Measurements from ENCODE around the gene RIN3. TPM values are rescaled to one million over a fixed set of nuclear protein-coding genes. Genes with fewer than 3 reads are reported as not detected.

RIN3 gene
- total and polyA plus RNA-seq, 2 of the 4 experiments (the other 2 are of a cell fraction), result 2.5 to 11.1 TPM

DNA sequence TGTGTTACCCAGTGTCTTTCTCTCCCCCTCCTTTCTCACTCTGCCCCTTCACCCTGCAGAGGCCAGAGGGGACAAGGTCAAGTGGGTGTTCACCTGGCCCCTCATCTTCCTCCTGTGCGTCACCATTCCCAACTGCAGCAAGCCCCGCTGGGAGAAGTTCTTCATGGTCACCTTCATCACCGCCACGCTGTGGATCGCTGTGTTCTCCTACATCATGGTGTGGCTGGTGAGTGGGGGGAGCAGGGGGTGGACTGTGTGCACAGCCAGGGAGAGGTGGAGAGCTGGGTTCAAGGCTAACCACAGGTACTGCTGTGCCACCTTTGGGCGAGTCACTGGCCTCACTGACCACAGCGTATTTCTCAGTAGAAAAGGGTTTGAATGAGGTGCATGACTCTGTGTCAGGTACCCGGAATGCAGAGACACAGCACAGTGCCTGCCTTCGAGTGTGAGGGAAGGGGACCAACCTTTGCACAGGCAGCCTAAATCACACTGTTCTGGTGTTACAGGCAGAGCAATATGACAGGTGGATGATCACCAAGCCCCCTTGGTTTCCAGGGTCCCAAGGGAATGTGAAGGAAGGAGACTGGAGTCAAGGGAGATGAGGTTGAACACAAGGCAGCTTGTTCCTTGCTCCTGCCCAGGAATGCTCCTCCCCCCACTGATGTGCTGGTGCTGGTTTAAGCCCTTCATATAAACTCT lies 30.8 kb upstream of the RIN3 start:
- WGBS, 2 experiments (ENCODE audit: extremely low coverage in 2 of 2, insufficient read length in 1 of 2), result 92% methylated on average over 4 of the region's 9 CpGs; no CpG with 5 or more reads in 1 of the 2 experiments
- dilution Hi-C loops (cut with HindIII; ENCODE audit: low sequenced_read_pairs, unreplicated experiment), result no loop called here
- ATAC-seq (ENCODE audit: low read depth), result no peak

More for the DNA sequence above, 30.8 kb upstream of the RIN3 start:
- no peak overlapping the region for H2BK15ac ChIP-seq (ENCODE audit: low read depth, low read length)
- no peak overlapping the region for H3K18ac ChIP-seq (ENCODE audit: low read depth, low read length)
- H3K9me3 ChIP-seq (ENCODE audit: control insufficient read depth, insufficient read depth, low read length), result no peaks in the 10 kb centered on the region
- no peak for DNase-seq
- no peak overlapping the region for H3K27ac ChIP-seq (ENCODE audit: insufficient read depth, low read length)
- H2BK5ac ChIP-seq (ENCODE audit: low read depth, low read length, poor library complexity, severe bottlenecking), result no peak overlapping the region
- H2AK9ac ChIP-seq (replicated peaks; ENCODE audit: low read depth, low read length, poor library complexity), result no peak overlapping the region
- no peak overlapping the region for H3K9ac ChIP-seq (ENCODE audit: low read depth, low read length)
- peaks cover 9% of the 10 kb centered on the region; the same call in 1 of the 2 replicates for H3K4me1 ChIP-seq (ENCODE audit: control insufficient read depth, insufficient read depth, low read length)
- no peak overlapping the region for H3K23ac ChIP-seq (ENCODE audit: low read depth, low read length)
- H3K27me3 ChIP-seq (ENCODE audit: control insufficient read depth, insufficient read depth, low read length), result no peaks in the 10 kb centered on the region; the same call in 1 of the 2 replicates
- ChIA-PET POLR2A (ENCODE audit: unreplicated experiment) (no interaction called here), CTCF (no interaction called here)
- no peaks in the 10 kb centered on the region for H3K36me3 ChIP-seq (ENCODE audit: control insufficient read depth, insufficient read depth, low read length)
- no peak overlapping the region for H4K5ac ChIP-seq (ENCODE audit: low read depth, low read length)
- no peaks in the 10 kb centered on the region for H3K79me1 ChIP-seq (ENCODE audit: low read depth in 1 of 2, low read length in 2 of 2)
- H4K20me1 ChIP-seq (ENCODE audit: insufficient read depth, low read length), result no peaks in the 10 kb centered on the region
- 0 out of 2 replicates have a peak overlapping the region, but pooled peaks have one; percentile 39 for H3K14ac ChIP-seq (replicated peaks; ENCODE audit: low read depth, low read length)
- TF ChIP-seq RCOR1 (IDR thresholded peaks at IDR 0.05; ENCODE audit: insufficient replicate concordance, low read length) (no peak), CHD1 (IDR thresholded peaks at IDR 0.05; ENCODE audit: low read depth, low read length) (no peak)
- TF ChIP-seq, protein P1, sequence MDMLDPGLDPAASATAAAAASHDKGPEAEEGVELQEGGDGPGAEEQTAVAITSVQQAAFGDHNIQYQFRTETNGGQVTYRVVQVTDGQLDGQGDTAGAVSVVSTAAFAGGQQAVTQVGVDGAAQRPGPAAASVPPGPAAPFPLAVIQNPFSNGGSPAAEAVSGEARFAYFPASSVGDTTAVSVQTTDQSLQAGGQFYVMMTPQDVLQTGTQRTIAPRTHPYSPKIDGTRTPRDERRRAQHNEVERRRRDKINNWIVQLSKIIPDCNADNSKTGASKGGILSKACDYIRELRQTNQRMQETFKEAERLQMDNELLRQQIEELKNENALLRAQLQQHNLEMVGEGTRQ (IDR thresholded peaks at IDR 0.05; ENCODE audit: low read depth, low read length), result no peak
- no peak overlapping the region for H3K56ac ChIP-seq (ENCODE audit: extremely low read depth, insufficient read depth, low read length)
- H2BK20ac ChIP-seq (ENCODE audit: low read depth, low read length), result no peak overlapping the region
- no peak overlapping the region for H4K8ac ChIP-seq (ENCODE audit: low read depth in 2 of 2, low read length in 2 of 2)
- no peak overlapping the region for H2AK5ac ChIP-seq (ENCODE audit: low read depth, low read length)
- H2BK120ac ChIP-seq (ENCODE audit: low read depth, low read length), result no peak overlapping the region
- peaks cover 13% of the 10 kb centered on the region; the same call in 1 of the 2 replicates for H3K9me1 ChIP-seq (ENCODE audit: insufficient read depth, low read length)
- intact Hi-C loops (cut with micrococcal nuclease) (no loop called here), in situ Hi-C loops (cut with MboI; ENCODE audit: low sequenced_read_pairs) (no loop called here)
- H3K4me2 ChIP-seq (ENCODE audit: low read depth, low read length), result no peak overlapping the region
- no peak overlapping the region for H2AFZ ChIP-seq (replicated peaks; ENCODE audit: low read length, poor library complexity)
- H4K91ac ChIP-seq (ENCODE audit: insufficient read depth, low read depth, low read length), result no peak overlapping the region
- H3K4me3 ChIP-seq (ENCODE audit: insufficient read depth, low read depth, low read length), result no peak overlapping the region
- no peak overlapping the region for H3K4ac ChIP-seq (ENCODE audit: low read depth, low read length)
- BruUV-seq (replicated peaks), result no TSS peak
